GM10847 (cell line): ENCODE data around the gene ZNF70.

ENCODE experiments used
- POLR2A ChIP-seq: IDR thresholded peaks from 2 replicates; pipeline ENCODE4 v1.6.1; 2011; ENCODE audit not compliant: insufficient read length; ENCODE audit errors: extremely low read depth

The ZNF70 gene

DNA sequence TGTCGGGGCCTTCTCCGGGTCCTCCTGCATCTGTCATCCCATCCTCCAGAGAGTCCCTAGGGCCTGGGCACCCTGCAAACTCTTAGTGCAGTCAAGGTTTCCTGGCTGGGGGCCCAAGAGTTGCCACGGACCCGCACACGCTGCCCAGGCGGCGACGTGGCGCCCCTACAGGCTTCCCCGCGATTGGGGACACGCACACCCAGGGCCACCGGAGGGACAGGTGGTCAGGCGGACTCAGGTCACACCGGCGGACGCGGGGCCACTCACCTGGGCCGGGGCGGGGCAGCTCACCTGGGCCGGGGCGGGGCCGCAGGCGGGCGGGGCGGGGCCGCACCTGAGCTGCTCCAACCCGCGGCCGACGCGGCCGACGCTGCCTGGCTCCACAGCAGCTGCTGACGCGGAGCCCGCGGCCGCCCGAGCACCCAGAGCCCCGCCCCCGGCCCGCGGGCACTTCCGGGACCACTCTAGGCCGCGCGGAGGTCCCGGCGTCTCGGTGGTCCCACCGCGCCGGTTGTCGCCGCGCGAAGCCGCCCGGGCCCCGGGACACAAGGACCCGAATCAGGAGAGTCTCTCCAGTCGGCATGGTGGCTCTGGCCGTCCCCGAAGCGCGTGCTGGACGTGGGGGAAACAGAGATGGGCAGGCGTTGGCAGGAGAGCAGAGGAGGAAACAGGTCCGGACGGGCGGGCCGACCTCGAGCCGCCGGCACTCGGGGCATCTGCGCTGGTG, at the start of gene ZNF70:
Gene ZNF70, minus strand, starts transcription at position 399 of the 727 bp plus-strand sequence. CDS start 5,972 bp downstream, outside the sequence.
- TF ChIP-seq POLR2A = peak; percentile 55

DNA sequence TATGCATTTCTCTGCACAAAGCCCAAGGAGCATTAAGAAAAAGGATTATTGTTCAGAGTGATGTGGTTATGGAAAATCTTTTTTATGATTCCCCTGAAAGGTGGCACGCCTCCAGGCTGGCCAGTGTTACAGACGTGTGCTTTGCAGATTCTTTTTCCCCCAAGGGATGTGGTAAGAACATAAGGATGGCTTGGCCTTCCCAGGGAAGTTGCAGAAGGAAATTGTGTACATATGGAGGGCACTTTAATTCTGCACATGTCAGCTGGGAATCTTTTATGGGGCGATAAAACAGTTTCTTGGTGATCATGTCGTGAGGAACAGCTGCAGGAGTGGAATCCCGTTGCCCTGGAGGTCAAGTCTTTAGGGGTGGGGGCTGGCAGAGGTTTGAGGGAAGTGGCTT, 45.5 kb upstream of the ZNF70 start:
- TF ChIP-seq POLR2A = no peak

DNA sequence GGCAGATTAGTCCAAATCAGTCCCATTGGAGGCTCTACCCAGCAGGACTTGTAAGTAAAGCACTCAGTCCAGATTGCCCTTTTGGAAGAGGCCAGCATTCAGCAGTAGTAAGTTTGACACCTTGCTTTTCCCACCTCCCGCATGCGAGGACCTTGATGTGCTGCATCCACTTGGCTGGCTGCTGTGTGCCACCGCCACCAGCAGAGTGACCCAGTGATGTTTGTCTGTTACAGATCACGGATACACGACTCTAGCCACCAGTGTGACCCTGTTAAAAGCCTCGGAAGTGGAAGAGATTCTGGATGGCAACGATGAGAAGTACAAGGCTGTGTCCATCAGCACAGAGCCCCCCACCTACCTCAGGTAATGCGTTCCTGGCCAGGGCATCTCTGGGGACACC, 42.4 kb upstream of the ZNF70 start:
- no peak for TF ChIP-seq POLR2A

DNA sequence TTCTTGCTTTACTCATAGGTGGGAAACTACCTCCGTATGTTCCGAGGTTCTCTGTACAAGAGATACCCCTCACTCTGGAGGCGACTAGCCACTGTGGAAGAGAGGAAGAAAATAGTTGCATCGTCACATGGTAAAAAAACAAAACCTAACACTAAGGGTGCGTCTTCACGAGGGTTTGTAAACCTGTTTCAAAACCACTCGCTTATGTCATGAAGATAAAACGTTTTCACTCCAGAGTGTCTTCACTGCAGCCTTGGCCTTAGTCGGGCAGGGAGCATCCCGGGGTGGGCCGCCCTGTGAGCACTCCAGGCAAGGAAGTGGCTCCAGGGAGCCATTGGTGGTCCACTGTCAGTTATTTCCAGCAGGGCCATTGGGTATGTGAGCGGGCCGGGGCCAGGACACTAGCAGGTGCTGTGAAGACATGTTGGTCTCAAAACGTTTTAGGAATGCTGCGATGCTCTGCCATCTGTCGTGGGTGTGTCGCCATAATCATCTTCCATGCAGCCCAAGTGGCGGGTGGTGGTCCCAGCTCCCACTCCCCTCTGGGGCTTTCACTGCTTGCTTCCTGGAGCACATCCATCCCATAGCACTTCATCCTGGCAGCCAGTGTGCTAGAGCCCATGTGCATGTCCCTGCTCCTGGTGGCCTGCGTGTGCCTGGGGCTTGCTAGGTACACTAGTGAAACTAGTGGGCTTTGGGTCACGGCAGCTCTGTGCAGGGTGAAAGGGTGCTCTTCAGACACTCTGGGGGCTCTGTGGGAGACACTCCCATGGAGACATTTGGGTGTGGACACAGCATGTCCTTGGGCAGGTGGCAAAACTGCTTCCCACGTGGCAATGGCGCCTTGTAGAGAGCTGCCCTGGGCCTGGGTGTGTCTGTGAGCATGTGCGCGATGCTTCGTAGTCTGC, 41.1 kb upstream of the ZNF70 start:
- no peak for TF ChIP-seq POLR2A

DNA sequence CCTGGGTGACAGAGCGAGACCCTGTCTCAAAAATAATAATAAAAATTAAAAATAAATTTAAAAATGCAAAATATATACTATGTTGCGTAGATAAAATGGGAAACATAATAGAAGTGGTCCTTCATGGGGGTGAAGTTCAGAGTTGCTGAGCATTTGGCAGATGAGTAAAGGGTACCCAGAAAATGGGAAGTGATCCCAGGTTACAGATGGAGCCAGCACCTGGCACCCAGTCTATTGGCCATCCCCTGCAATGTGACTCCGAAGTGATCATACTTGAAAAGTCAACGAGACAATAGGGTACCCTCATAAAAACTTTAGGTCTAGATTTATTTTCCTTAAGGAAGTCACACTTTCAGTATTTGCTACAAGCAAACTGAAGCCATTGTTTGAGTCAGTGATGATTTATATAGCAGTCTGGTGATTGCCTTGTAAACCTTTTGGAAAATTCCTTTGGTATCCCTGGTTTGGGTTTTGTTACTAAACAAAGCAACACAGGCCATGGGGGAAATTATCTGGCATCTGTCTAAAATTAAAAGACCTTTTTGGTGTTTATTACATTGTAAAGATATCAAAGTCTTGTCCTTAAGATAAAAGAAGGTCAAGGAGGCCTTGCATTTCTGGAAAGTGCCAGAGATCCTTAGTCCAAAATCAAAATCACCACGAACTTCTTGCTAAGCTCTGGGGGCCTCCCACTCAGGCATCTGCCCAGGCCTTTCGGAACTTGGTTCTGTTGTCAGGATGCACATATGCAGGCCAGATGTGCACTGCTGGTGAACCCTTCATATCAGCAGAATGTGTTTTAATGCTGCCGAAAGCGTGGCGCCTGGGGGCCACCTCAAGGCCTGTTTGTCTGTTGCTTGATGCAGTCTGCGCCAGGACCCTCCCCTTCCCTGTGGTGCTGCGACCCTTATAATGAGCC, 40.2 kb upstream of the ZNF70 start:
- TF ChIP-seq POLR2A = no peak

DNA sequence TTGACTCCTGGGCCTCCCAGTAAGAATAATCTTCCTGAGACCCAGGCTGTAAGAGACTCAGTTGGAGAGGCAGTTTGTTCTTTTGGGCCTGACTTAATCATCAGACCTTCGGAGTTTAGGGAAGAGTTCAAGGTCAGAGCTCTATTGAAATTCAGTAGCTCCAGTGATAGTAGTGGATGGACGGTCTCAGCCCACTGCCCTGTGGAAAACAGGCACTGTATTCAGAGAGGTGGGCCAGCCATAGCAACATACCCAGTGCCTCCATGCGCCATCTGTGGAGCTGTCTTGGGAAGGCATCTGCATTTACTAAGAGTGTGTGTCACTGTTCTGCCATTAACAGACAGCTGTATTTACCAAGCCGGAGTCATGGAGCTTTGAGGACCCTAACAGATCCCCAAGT, 38.7 kb upstream of the ZNF70 start:
- no peak for TF ChIP-seq POLR2A

DNA sequence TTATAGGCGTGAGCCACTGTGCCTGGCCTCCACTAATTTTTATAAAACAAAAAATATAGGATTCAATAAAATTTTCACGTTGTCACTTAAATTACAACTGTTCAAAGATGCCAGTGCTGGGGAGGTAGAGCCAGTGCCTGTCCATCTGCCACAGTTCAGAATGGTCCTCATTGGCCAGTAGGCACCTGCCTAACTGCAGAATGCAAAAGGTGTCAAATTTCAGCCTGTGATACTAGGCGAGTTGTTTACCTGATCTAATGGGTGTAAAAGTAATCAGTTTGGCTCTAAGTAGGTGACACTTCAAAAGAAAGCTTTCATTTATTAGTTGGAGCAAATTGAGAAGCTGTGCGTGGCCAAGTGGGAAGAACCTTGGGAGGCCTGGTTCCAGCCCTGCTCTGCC, 38.2 kb upstream of the ZNF70 start:
- no peak for TF ChIP-seq POLR2A

DNA sequence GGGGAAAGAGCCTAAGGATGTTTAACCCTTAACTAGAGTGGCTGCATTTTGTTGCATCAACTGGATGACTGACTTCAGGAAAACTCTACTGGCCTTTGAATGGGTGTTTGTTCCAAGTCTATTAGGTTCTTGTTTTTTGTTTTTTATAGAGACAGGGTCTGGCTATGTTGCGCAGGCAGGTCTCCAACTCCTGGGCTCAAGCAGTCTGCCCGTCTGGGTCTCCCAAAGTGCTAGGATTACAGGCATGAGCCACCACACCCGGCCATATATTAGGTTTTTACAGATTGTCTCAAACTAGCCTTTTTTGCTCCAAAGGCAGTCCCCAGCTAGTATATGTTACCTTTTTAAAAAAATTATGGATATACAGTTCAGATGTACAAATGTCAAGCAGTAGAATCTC, 37.0 kb upstream of the ZNF70 start:
- no peak for TF ChIP-seq POLR2A

DNA sequence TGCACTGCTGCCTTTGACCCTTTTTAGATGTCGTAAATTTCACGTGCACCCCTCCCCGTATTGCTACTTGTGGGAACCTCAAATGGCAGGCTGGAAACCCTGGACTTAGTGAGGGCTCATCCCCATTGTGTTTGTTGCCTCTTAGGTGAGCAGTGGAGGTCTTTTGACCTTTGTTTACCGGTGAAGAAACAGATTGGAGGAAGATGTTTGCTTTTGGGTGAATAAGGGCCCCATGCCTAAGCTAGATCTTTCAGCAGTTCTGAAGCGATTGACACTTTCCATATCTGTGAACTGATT, 36.6 kb upstream of the ZNF70 start:
- no peak for TF ChIP-seq POLR2A

DNA sequence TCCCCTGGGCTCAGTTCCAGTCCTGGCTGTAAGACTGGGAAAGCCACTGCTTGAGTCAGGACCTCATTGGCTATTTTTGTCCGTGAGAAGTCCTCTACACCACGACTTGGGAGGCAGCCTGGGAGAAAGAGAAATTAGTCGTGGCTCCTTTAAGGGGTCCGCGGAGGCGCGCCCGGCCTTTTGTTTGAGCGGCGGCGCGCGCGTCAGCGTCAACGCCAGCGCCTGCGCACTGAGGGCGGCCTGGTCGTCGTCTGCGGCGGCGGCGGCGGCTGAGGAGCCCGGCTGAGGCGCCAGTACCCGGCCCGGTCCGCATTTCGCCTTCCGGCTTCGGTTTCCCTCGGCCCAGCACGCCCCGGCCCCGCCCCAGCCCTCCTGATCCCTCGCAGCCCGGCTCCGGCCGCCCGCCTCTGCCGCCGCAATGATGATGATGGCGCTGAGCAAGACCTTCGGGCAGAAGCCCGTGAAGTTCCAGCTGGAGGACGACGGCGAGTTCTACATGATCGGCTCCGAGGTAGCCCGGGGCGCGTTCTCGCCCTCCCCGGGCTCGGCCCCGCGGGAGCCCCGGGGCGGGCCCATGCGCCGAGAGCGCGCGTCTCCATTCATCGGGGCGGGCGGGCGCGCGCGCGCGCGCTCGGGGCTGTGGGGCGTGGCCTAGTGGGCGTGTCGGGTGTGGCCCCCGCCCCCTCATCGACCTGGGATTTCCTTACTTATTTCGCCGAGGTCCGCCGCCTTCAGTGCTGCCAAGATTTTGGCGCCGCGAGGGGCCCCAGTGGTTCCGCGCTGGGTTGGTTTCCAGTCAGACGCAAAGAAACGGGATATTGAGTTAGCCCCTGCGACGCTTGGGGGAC, 36.1 kb upstream of the ZNF70 start, which contains the start of gene SMARCB1:
Gene SMARCB1, plus strand, starts transcription at position 215 of the 848 bp plus-strand sequence. Its CDS starts 204 bp downstream, at position 419.
- peak; percentile 54 for TF ChIP-seq POLR2A

DNA sequence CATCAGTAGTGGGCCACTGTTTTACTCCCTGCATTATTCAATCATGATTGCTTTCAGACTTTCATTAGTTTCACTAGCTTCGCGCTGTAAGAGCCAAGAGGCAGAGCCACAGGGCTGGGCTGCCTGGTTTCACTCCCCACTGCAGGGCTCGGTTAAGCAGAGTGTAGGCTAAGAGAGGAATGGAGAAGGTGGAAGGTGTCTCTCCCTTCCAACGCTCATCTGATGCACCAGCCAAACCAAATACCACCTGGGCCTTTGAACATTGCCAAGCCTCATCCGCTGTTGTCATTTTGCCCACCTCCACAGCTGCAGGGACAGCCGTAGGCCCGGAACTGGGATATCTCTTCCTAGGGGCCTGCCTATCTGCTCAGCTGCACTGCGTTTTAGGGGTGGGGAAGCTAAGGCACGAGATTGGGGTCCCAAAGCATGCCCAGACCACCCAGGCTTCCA, 35.4 kb upstream of the ZNF70 start:
- no peak for TF ChIP-seq POLR2A

DNA sequence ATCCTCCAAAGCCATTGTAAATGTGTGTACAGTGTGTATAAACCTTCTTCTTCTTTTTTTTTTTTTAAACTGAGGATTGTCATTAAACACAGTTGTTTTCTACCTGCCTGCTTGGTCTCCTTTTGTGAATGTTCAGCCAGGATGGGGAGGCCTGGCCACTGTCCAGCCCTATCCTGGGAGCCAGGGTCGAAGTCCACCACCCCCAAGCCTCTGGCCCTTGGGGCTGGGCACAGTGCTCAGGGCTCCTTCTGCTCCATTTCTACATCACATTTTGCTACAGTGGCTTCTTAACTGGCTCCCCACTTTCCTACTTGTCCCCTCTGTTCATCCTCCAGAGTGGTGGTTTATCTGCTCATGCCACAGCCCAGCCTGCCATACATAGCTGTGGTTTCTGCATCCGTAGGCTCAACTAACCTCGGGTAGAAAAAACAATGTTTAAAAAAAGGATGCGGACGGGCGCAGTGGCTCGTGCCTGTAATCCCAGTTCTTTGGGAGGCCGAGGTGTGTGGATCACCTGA, 33.4 kb upstream of the ZNF70 start:
- no peak for TF ChIP-seq POLR2A

DNA sequence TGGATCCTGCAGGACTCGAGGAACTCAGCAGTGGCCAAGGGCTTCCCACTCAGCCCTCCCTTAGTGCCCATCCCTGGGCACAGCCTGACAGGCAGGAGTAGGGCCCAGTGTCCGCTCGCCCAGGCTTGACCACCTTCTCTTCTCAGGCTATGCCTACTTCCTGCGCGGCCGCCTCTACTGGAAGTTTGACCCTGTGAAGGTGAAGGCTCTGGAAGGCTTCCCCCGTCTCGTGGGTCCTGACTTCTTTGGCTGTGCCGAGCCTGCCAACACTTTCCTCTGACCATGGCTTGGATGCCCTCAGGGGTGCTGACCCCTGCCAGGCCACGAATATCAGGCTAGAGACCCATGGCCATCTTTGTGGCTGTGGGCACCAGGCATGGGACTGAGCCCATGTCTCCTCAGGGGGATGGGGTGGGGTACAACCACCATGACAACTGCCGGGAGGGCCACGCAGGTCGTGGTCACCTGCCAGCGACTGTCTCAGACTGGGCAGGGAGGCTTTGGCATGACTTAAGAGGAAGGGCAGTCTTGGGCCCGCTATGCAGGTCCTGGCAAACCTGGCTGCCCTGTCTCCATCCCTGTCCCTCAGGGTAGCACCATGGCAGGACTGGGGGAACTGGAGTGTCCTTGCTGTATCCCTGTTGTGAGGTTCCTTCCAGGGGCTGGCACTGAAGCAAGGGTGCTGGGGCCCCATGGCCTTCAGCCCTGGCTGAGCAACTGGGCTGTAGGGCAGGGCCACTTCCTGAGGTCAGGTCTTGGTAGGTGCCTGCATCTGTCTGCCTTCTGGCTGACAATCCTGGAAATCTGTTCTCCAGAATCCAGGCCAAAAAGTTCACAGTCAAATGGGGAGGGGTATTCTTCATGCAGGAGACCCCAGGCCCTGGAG, 32.6 kb upstream of the ZNF70 start:
- no peak for TF ChIP-seq POLR2A
